Heart left ventricle (tissue), 13 donors: ENCODE results near the gene HECTD2.

ENCODE experiments used
- CTCF ChIP-seq, 12 donors: fragments of 200-600 bp; sonication (generic) in 4 of 12; IDR thresholded peaks; one replicate each; pipeline versions ENCODE4 v1.5.0 to v1.8.0; 2018 to 2022; ENCODE audit warnings: antibody characterized with exemption in 12 of 12, mild to moderate bottlenecking in 5 of 12
- POLR2A ChIP-seq, 2 donors: fragments of 450-650 bp; IDR thresholded peaks; one replicate each; pipeline ENCODE4 v1.6.1; 2017; ENCODE audit warnings: antibody characterized with exemption in 2 of 2, mild to moderate bottlenecking in 2 of 2, moderate library complexity in 2 of 2
- donor health status: ischemic (EF 13 %, LVEDD 7.1; RV severe dilation, severe dysfunction).
- donor health status: DM: no; HTN: yes; CAD: no.
- donor health status: DM: no; HTN: no; CAD: no.
- donor health status: ischemic (EF 25% LVEDD 6.9; RV normal size, moderate dysfunction).
- donor health status: ischemic (EF 25% LVEDD 5.7; RV mildly dilated, moderate dysfunction).
- donor health status: ischemic (EF 35%, LVEDD 5.7; RV mildly dilated, moderate dysfunction).
- donor health status: nonischemic (EF 11% LVEDD 7.7; RV severe dilation, severe dysfunction).
- donor health status: DM: yes; HTN: yes; CAD: no.
- donor health status: PGD.
- donor health status: ischemic (EF 29% LVEDD 5.4; RV normal size, mild dysfunction).
- donor health status: nonischemic (EF 23%, LVEDD 6.1; RV moderate dilation, normal function).

DNA sequence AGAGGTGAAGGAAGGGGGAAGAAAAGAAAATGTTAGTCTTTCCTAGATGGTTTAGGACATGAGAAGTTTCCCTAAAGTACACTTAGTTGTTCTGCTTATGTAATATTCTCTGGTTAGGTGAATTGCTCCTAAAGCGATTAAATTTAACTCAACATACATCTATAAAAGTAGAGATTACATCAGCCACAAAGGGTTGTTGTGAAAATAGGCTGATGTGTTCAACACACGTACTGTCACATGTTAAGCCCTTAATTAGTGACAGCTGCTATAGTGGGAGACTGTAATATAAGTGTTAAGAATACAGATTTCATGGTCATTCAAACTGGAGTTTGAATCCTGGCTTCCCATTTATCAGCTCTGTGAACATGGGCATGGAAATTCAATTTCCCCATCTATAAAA, 12.8 kb downstream of the HECTD2 start:
- TF ChIP-seq CTCF (IDR thresholded peaks at IDR 0.05) (no peak), POLR2A (IDR thresholded peaks at IDR 0.05) (no peak)
